ENCODE measurements around the gene REXO4. TPM values are rescaled to one million over a fixed set of nuclear protein-coding genes. Genes with fewer than 3 reads are reported as not detected.

Gene REXO4
- total RNA-seq, 2 donors from 2014 or later: 13.4 to 13.8 TPM

GRCh38 chr9:133369933-133370332 is 47.9 kb downstream of the REXO4 start:
- H3K4me1 ChIP-seq: peaks cover 0 to 71% of the 10 kb centered on the region in 2 donors
- no peak overlapping the region for H3K4me3 ChIP-seq
- no peak for DNase-seq (ENCODE audit: low spot score)
- no peaks in the 10 kb centered on the region for H3K27me3 ChIP-seq
- H3K36me3 ChIP-seq: peaks cover 32% of the 10 kb centered on the region
- no peak overlapping the region for H3K27ac ChIP-seq
- TF ChIP-seq, protein P1, sequence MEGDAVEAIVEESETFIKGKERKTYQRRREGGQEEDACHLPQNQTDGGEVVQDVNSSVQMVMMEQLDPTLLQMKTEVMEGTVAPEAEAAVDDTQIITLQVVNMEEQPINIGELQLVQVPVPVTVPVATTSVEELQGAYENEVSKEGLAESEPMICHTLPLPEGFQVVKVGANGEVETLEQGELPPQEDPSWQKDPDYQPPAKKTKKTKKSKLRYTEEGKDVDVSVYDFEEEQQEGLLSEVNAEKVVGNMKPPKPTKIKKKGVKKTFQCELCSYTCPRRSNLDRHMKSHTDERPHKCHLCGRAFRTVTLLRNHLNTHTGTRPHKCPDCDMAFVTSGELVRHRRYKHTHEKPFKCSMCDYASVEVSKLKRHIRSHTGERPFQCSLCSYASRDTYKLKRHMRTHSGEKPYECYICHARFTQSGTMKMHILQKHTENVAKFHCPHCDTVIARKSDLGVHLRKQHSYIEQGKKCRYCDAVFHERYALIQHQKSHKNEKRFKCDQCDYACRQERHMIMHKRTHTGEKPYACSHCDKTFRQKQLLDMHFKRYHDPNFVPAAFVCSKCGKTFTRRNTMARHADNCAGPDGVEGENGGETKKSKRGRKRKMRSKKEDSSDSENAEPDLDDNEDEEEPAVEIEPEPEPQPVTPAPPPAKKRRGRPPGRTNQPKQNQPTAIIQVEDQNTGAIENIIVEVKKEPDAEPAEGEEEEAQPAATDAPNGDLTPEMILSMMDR (IDR thresholded peaks at IDR 0.05): no peak
- H3K9me3 ChIP-seq: no peaks in the 10 kb centered on the region

- Histone ChIP-seq H3K4me1 (peaks cover 0 to 66% of the 10 kb centered on the region in 2 donors), H3K27ac (no peak overlapping the region), H3K36me3 (peaks cover 36% of the 10 kb centered on the region), H3K9me3 (no peaks in the 10 kb centered on the region), H3K27me3 (no peaks in the 10 kb centered on the region), H3K4me3 (no peak overlapping the region)
- no peak for DNase-seq (ENCODE audit: low spot score)
- TF ChIP-seq, protein P1 (IDR thresholded peaks at IDR 0.05): no peak
These were observed 48.4 kb downstream of the REXO4 start for GRCh38 chr9:133369422-133369821.

DNA sequence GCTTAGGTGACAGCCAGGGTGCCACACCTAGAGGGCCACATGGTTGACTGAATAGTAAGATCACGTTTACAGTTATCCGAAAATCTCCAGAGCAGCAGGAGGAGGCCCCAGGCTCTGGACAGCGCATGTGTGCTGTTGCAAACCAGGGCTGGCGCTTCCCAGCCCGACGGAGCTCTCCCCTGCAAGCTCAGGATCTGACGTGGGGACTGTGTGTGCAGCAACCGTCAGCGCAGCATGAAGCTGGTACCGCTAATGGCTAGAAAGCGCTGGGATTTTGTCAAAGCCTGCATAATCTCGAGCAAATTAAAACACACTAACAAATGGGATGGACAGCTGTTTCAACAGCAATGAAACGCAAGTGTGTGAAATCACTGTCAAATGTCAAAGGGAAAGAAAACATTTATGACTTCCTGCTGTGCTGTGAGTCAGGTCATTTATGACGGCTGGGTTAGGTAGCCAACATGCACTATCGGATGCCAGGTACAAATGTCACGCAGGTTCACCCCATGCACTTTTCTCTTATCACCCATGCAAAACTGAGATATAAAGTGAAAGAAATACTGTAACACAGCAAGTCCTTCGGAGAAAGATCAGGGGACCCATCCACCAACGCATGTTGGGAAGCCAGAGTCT is 49.4 kb downstream of the REXO4 start:
- no peak for DNase-seq (ENCODE audit: low spot score)
- H3K4me3 ChIP-seq: no peak overlapping the region
- no peaks in the 10 kb centered on the region for H3K9me3 ChIP-seq
- H3K27ac ChIP-seq: no peak overlapping the region
- H3K36me3 ChIP-seq: peaks cover 46% of the 10 kb centered on the region
- peaks cover 0 to 59% of the 10 kb centered on the region in 2 donors for H3K4me1 ChIP-seq
- H3K27me3 ChIP-seq: no peaks in the 10 kb centered on the region
- TF ChIP-seq, protein P1 (IDR thresholded peaks at IDR 0.05): no peak

DNA sequence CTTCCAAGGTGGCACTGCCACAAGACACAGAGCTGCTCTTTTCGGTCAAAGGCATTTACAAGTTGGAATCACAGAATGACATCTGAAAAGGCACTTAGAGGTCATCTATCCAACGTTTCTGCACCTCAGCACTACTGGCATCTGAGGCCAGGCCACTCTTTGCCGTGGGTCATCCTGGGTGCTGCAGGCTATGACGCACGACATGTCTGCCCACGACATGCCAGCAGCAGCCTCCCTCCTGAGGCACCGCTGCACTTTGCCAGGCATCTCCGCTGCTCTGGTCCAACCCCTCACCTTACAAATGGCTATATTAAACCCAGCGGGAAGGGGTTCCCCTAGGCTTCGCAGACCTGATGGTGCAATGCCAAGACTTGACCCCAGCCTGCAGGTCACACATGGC is 50.0 kb downstream of the REXO4 start:
- no peak for DNase-seq (ENCODE audit: low spot score)
- Histone ChIP-seq H3K4me3 (no peak overlapping the region), H3K27ac (no peak overlapping the region), H3K36me3 (peaks cover 46% of the 10 kb centered on the region), H3K4me1 (peaks cover 0 to 53% of the 10 kb centered on the region in 2 donors), H3K27me3 (no peaks in the 10 kb centered on the region), H3K9me3 (no peaks in the 10 kb centered on the region)
- TF ChIP-seq, protein P1 (IDR thresholded peaks at IDR 0.05): no peak

GRCh38 chr9:133367221-133367620 is 50.6 kb downstream of the REXO4 start:
- Histone ChIP-seq H3K4me1 (peaks cover 0 to 48% of the 10 kb centered on the region in 2 donors), H3K4me3 (no peak overlapping the region), H3K36me3 (peaks cover 49% of the 10 kb centered on the region), H3K27me3 (no peaks in the 10 kb centered on the region), H3K27ac (no peak overlapping the region), H3K9me3 (no peaks in the 10 kb centered on the region)
- TF ChIP-seq, protein P1 (IDR thresholded peaks at IDR 0.05): no peak
- DNase-seq (ENCODE audit: low spot score): no peak

DNA sequence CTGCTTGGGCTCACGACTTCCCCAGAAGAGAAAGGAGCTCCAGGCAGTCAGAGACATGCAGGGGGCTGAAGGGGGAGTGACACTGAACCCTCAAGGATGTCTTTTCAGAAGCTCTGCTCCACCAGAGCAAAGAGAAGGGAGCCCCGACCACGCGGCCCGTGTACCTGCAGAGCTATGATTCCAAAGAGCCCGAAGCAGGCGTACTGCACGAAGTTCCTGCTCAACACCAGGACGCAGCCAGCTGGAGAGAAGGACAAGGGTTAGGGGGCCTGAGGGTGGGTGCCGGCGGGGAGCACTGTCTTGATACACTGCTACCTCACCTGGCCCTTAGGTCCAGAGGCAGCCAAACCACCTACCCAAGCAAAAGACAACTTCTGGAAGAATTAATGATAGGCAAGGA is 51.4 kb downstream of the REXO4 start:
- TF ChIP-seq, protein P1 (IDR thresholded peaks at IDR 0.05): no peak
- no peak overlapping the region for H3K27ac ChIP-seq
- peaks cover 56% of the 10 kb centered on the region for H3K36me3 ChIP-seq
- no peak for DNase-seq (ENCODE audit: low spot score)
- H3K27me3 ChIP-seq: no peaks in the 10 kb centered on the region
- H3K4me1 ChIP-seq: peaks cover 0 to 40% of the 10 kb centered on the region in 2 donors
- no peak overlapping the region for H3K4me3 ChIP-seq
- H3K9me3 ChIP-seq: no peaks in the 10 kb centered on the region
